Stimulated activated CD8-positive, alpha-beta memory T cell treated with anti-CD3 and anti-CD28 coated beads, Interleukin-15, amount 100 ng/mL, for 48 hours (primary cell): ENCODE results near the gene PPP1R16B.

ENCODE experiments used
- DNase-seq, 2 donors: peaks; one replicate each; pipeline ENCODE4 v3.0.0-alpha.2; 2020; ENCODE audit warnings: low read depth in 2 of 2

The PPP1R16B gene

GRCh38 chr20:38827770-38828281 lies 22.3 kb downstream of the PPP1R16B start:
- no peak for DNase-seq

- DNase-seq: no peak
Observed at GRCh38 chr20:38828514-38829295, 23.2 kb downstream of the PPP1R16B start.

GRCh38 chr20:38829296-38829875 lies 23.9 kb downstream of the PPP1R16B start:
- no peak for DNase-seq

- DNase-seq: no peak
Observed at GRCh38 chr20:38830356-38830755, 24.9 kb downstream of the PPP1R16B start.

GRCh38 chr20:38831049-38831691 lies 25.7 kb downstream of the PPP1R16B start:
- DNase-seq: no peak

- DNase-seq: no peak
Observed at GRCh38 chr20:38831995-38832620, 26.6 kb downstream of the PPP1R16B start.

- DNase-seq: no peak
Observed at GRCh38 chr20:38833154-38833856, 27.8 kb downstream of the PPP1R16B start.

GRCh38 chr20:38833857-38834164 lies 28.3 kb downstream of the PPP1R16B start:
- no peak for DNase-seq

- no peak for DNase-seq
Observed at GRCh38 chr20:38834868-38835267, 29.4 kb downstream of the PPP1R16B start.

GRCh38 chr20:38835792-38836191 lies 30.3 kb downstream of the PPP1R16B start:
- DNase-seq: no peak

- DNase-seq: no peak
Observed at GRCh38 chr20:38836991-38837390, 31.5 kb downstream of the PPP1R16B start.

GRCh38 chr20:38838326-38838725 lies 32.8 kb downstream of the PPP1R16B start:
- no peak for DNase-seq

- no peak for DNase-seq
Observed at GRCh38 chr20:38839563-38839962, 34.1 kb downstream of the PPP1R16B start.

- DNase-seq: peak in 1 of 2 donors; percentile 58
Observed at GRCh38 chr20:38840053-38840893, 34.8 kb downstream of the PPP1R16B start.

- DNase-seq: no peak
Observed at GRCh38 chr20:38840894-38841470, 35.5 kb downstream of the PPP1R16B start.

- DNase-seq: no peak
Observed at GRCh38 chr20:38841570-38841969, 36.1 kb downstream of the PPP1R16B start.

GRCh38 chr20:38842026-38842425 lies 36.5 kb downstream of the PPP1R16B start:
- DNase-seq: no peak

GRCh38 chr20:38842558-38842981 lies 37.1 kb downstream of the PPP1R16B start:
- peak; percentile 62 to 73 for DNase-seq

- DNase-seq: peak in 1 of 2 donors; percentile 36
Observed at GRCh38 chr20:38843346-38843745, 37.8 kb downstream of the PPP1R16B start.

GRCh38 chr20:38844963-38845362 lies 39.5 kb downstream of the PPP1R16B start:
- no peak for DNase-seq
